Keratinocyte (primary cell): ENCODE measurements around the gene PLCG2.

ENCODE experiments used
- EZH2 ChIP-seq: IDR thresholded peaks from one replicate; pipeline ENCODE4 v1.6.1; 2012; ENCODE audit warnings: inconsistent platforms, mild to moderate bottlenecking, low read length, moderate library complexity
- TF ChIP-seq, protein P1 (sequence below), 3 experiments: IDR thresholded peaks in 1 of 3; conservative IDR thresholded peaks in 1 of 3; optimal IDR thresholded peaks in 1 of 3; 2 replicates in 2 of 3; 3 replicates in 1 of 3; pipeline versions ENCODE3 to v1.5.1; 2011; ENCODE audit warnings: low read length in 3 of 3, mild to moderate bottlenecking in 3 of 3, moderate library complexity in 2 of 3, control low read depth in 1 of 3, inconsistent platforms in 1 of 3; ENCODE audit not compliant: insufficient read depth in 2 of 3; ENCODE audit errors: extremely low read depth in 1 of 3

DNA sequence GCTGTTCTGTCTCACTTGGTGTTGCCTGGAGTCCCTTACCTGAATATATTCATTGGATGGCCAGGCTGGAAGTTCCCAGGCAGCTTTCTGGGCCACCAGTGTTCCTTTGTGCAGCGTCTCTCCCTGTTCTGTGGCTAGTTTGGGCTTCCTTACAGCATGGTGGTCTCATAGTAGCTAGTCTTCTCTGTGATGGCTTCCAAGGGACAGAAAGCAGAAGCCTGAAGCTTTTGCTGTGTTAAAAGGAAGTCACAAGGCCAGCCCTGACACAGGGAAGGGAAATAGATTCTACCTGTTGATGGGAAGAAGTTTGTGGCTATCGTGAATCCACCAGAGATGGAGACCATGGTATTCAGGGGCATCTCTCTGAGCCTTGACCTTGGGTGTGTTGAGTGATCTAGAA lies 34.6 kb downstream of the PLCG2 start:
- TF ChIP-seq, protein P1, sequence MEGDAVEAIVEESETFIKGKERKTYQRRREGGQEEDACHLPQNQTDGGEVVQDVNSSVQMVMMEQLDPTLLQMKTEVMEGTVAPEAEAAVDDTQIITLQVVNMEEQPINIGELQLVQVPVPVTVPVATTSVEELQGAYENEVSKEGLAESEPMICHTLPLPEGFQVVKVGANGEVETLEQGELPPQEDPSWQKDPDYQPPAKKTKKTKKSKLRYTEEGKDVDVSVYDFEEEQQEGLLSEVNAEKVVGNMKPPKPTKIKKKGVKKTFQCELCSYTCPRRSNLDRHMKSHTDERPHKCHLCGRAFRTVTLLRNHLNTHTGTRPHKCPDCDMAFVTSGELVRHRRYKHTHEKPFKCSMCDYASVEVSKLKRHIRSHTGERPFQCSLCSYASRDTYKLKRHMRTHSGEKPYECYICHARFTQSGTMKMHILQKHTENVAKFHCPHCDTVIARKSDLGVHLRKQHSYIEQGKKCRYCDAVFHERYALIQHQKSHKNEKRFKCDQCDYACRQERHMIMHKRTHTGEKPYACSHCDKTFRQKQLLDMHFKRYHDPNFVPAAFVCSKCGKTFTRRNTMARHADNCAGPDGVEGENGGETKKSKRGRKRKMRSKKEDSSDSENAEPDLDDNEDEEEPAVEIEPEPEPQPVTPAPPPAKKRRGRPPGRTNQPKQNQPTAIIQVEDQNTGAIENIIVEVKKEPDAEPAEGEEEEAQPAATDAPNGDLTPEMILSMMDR (optimal IDR thresholded peaks at IDR 0.05 in 1 of 3, IDR thresholded peaks at IDR 0.05 in 1 of 3, conservative IDR thresholded peaks at IDR 0.05 in 1 of 3; ENCODE audit: extremely low read depth in 1 of 3, insufficient read depth in 2 of 3, low read length in 3 of 3): no peak
- TF ChIP-seq EZH2: no peak
